Prostate gland (tissue), 1 donor: ENCODE results near the gene THRAP3.

ENCODE experiments used
- POLR2A ChIP-seq: fragments of 450-650 bp; IDR thresholded peaks from one replicate; pipeline ENCODE4 v1.6.1; 2016; ENCODE audit warnings: antibody characterized with exemption, mild to moderate bottlenecking
- POLR2AphosphoS5 ChIP-seq: sonication (generic); formaldehyde crosslinking; IDR thresholded peaks from one replicate; pipeline ENCODE4 v1.6.1; 2017; ENCODE audit warnings: antibody characterized with exemption

DNA sequence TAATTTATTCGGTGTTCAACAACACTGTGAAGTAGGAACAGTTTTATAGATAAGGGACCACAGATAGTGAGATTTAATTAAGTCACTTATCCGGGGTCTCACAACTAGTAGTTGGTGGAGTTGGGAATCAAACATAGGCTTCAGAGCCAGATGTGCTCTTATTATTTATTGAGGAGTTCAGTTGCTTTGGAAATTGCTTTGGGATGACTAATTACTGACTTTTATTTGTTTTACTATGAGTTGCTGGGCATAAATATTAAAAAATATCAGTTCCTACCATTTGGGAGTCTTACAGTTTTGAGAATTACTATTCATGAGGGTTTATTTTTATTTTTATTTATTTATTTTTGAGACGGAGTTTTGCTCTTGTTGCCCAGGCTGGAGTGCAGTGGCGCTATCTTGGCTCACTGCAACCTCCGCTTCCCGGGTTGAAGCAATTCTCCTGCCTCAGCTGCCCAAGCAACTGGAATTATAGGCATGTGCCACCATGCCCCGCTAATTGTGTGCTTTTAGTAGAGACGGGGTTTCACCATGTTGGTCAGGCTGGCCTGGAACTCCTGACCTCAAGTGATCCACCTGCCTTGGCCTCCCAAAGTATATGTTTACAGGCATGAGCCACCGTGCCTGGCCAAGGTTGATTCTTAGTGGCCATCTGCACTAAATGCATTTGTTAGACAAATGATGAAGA is 27.7 kb downstream of the THRAP3 start:
- no peak for TF ChIP-seq POLR2A
- no peak for TF ChIP-seq POLR2AphosphoS5
